Smooth muscle cell (in vitro differentiated cells): Measurements from ENCODE around the gene CREB3L2. TPM values are rescaled to one million over a fixed set of nuclear protein-coding genes. Genes with fewer than 3 reads are reported as not detected.

Experiments used
- DNase-seq: peaks from one replicate; lab custom pipeline; 2025; ENCODE audit not compliant: unreplicated experiment; lab: John Stamatoyannopoulos, UW
- H2AFZ ChIP-seq: fragments of 200-600 bp; sonication (generic); 2 replicates; pipeline ENCODE4 v1.6.0; 2016; ENCODE audit warnings: antibody characterized with exemption, low read depth, mild to moderate bottlenecking
- H3F3A ChIP-seq: fragments of 200-600 bp; sonication (generic); 2 replicates; pipeline ENCODE4 v1.6.0; 2017; ENCODE audit warnings: antibody characterized with exemption, low read depth
- H3K27ac ChIP-seq: fragments of 200-600 bp; sonication (generic); 2 replicates; pipeline ENCODE4 v1.5.1; 2016; ENCODE audit warnings: low read depth, mild to moderate bottlenecking
- H3K27me3 ChIP-seq: fragments of 200-600 bp; sonication (generic); 2 replicates; pipeline ENCODE4 v1.6.1; 2016; ENCODE audit warnings: low read depth, mild to moderate bottlenecking
- H3K36me3 ChIP-seq: fragments of 200-600 bp; sonication (generic); 2 replicates; pipeline ENCODE4 v1.5.1; 2016; ENCODE audit warnings: low read depth
- H3K4me1 ChIP-seq: fragments of 200-600 bp; sonication (generic); 2 replicates; pipeline ENCODE4 v1.5.1; 2016; ENCODE audit warnings: low read depth
- H3K4me2 ChIP-seq: fragments of 200-600 bp; sonication (generic); 2 replicates; pipeline ENCODE4 v1.6.0; 2016; ENCODE audit warnings: mild to moderate bottlenecking
- H3K4me3 ChIP-seq: fragments of 200-600 bp; sonication (generic); 2 replicates; pipeline ENCODE4 v1.5.1; 2016; ENCODE audit warnings: mild to moderate bottlenecking
- H3K79me2 ChIP-seq: fragments of 200-600 bp; sonication (generic); 2 replicates; pipeline ENCODE4 v1.6.0; 2016; ENCODE audit warnings: low read depth, mild to moderate bottlenecking
- H3K9ac ChIP-seq: fragments of 200-600 bp; sonication (generic); 2 replicates; pipeline ENCODE4 v1.6.0; 2016; ENCODE audit warnings: low read depth
- H3K9me3 ChIP-seq: fragments of 200-600 bp; sonication (generic); replicated peaks from 2 replicates; pipeline ENCODE4 v1.5.1; 2016; ENCODE audit warnings: low read depth
- H4K20me1 ChIP-seq: fragments of 200-600 bp; sonication (generic); 2 replicates; pipeline ENCODE4 v1.6.0; 2016; ENCODE audit warnings: low read depth
- CTCF ChIP-seq: fragments of 200-600 bp; sonication (generic); IDR thresholded peaks from 2 replicates; pipeline ENCODE4 v1.5.1; 2017; ENCODE audit warnings: borderline replicate concordance, mild to moderate bottlenecking, antibody characterized with exemption; ENCODE audit not compliant: insufficient read depth, poor library complexity, severe bottlenecking
- WGBS: methylation state at CpG from one replicate; pipeline ENCODE4 v1.1.7; 2016; ENCODE audit warnings: low lambda C conversion rate; 5-methylcytosine and 5-hydroxymethylcytosine counted together
- polyA plus RNA-seq: library from polyadenylated mRNA; unstranded; fragments of >200 nt; fragmentation: Nextera tagmentation; extraction: Ambion mirVana; gene quantifications from 2 replicates; pipeline ENCODE4 v1.2.1, GENCODE V29; 2016
- total RNA-seq: library from RNA; depleted of rRNA; stranded (reverse); fragments of >200 nt; gene quantifications from 2 replicates; pipeline ENCODE4 v1.2.3, GENCODE V29; 2014

CREB3L2 gene
- total and polyA plus RNA-seq, 2 experiments from 2014 or later = 27.4 to 69.1 TPM

GRCh38 chr7:138002828-138003189 lies 923 bp upstream of the CREB3L2 start:
- no peak overlapping the region for H3K9ac ChIP-seq
- H2AFZ ChIP-seq = peak overlapping the region; percentile 60
- peak overlapping the region; percentile 18 for H3K27ac ChIP-seq

GRCh38 chr7:138002096-138002827 lies 376 bp upstream of the CREB3L2 start:
- Histone ChIP-seq H3K4me3 (peak overlapping the region; percentile 77), H3K36me3 (no peaks in the 10 kb centered on the region), H2AFZ (peak overlapping the region; percentile 60), H3K9me3 (no peaks in the 10 kb centered on the region), H3K9ac (peak overlapping the region; percentile 98), H3K27me3 (no peaks in the 10 kb centered on the region), H3K4me1 (peaks cover 25% of the 10 kb centered on the region), H3F3A (no peaks in the 10 kb centered on the region), H3K79me2 (peaks cover 40% of the 10 kb centered on the region), H4K20me1 (peaks cover 31% of the 10 kb centered on the region), H3K27ac (peak overlapping the region; percentile 97), H3K4me2 (peak overlapping the region; percentile 95)
- DNase-seq = peak; percentile 91
- WGBS = 2% methylated on average over 28 of the region's 28 CpGs
- peak; percentile 93 for TF ChIP-seq CTCF

More at GRCh38 chr7:138002828-138003189, 923 bp upstream of the CREB3L2 start:
- H3K27me3 ChIP-seq = no peaks in the 10 kb centered on the region
- no peaks in the 10 kb centered on the region for H3K9me3 ChIP-seq
- peaks cover 25% of the 10 kb centered on the region for H3K4me1 ChIP-seq
- peaks cover 35% of the 10 kb centered on the region for H3K79me2 ChIP-seq
- H4K20me1 ChIP-seq = peaks cover 25% of the 10 kb centered on the region
- H3K4me3 ChIP-seq = peak overlapping the region; percentile 27
- DNase-seq = no peak
- no peaks in the 10 kb centered on the region for H3F3A ChIP-seq
- H3K36me3 ChIP-seq = no peaks in the 10 kb centered on the region
- no peak for TF ChIP-seq CTCF
- peak overlapping the region; percentile 59 for H3K4me2 ChIP-seq
- WGBS = 68% methylated on average over 6 of the region's 6 CpGs

- peak overlapping the region; percentile 77 for H3K4me3 ChIP-seq
- H2AFZ ChIP-seq = no peak overlapping the region
- WGBS = 9% methylated on average over 7 of the region's 7 CpGs
These were observed 1.7 kb downstream of the CREB3L2 start for GRCh38 chr7:138000081-138000701.

More at GRCh38 chr7:138000081-138000701, 1.7 kb downstream of the CREB3L2 start:
- H3K27me3 ChIP-seq = no peaks in the 10 kb centered on the region
- H3K36me3 ChIP-seq = no peaks in the 10 kb centered on the region
- H3K9me3 ChIP-seq = no peaks in the 10 kb centered on the region
- peak overlapping the region; percentile 97 for H3K27ac ChIP-seq
- TF ChIP-seq CTCF = no peak
- peaks cover 50% of the 10 kb centered on the region for H4K20me1 ChIP-seq
- peak overlapping the region; percentile 95 for H3K4me2 ChIP-seq
- no peak for DNase-seq
- peak overlapping the region; percentile 98 for H3K9ac ChIP-seq
- H3K79me2 ChIP-seq = peaks cover 59% of the 10 kb centered on the region
- peaks cover 7% of the 10 kb centered on the region for H3F3A ChIP-seq
- H3K4me1 ChIP-seq = peaks cover 25% of the 10 kb centered on the region
